Tibial nerve (tissue), 4 donors: ENCODE results near the gene RAB36.

Experiments
- CTCF ChIP-seq, 5 experiments: fragments of 200-600 bp in 3 of 5; fragments of 450-650 bp in 2 of 5; sonication (generic) in 3 of 5; IDR thresholded peaks; one replicate each; pipeline ENCODE4 v1.5.1; 2016 to 2019; ENCODE audit warnings: antibody characterized with exemption in 5 of 5, mild to moderate bottlenecking in 3 of 5, moderate library complexity in 2 of 5
- EP300 ChIP-seq, 2 donors: sonication (generic); formaldehyde crosslinking; IDR thresholded peaks; one replicate each; pipeline ENCODE4 v1.6.1; 2017; ENCODE audit warnings: antibody characterized with exemption in 2 of 2, mild to moderate bottlenecking in 1 of 2
- POLR2A ChIP-seq, 2 donors: fragments of 450-650 bp; IDR thresholded peaks; one replicate each; pipeline ENCODE4 v1.6.1; 2017; ENCODE audit warnings: antibody characterized with exemption in 2 of 2, mild to moderate bottlenecking in 2 of 2, moderate library complexity in 2 of 2

- no peak for TF ChIP-seq POLR2A (IDR thresholded peaks at IDR 0.05)
- TF ChIP-seq CTCF (IDR thresholded peaks at IDR 0.05): no peak
- TF ChIP-seq EP300 (IDR thresholded peaks at IDR 0.05): no peak
Observed at GRCh38 chr22:23138584-23139435, 6.5 kb upstream of the RAB36 start.
